ENCODE data around the gene ASPDH.
"Not testable (repeated sequence)": the region's sequence is repeated elsewhere in the genome, so short reads cannot be mapped to it uniquely, and the experiment has no call there.

ASPDH gene

GRCh38 chr19:50547385-50548190 is 33.9 kb upstream of the ASPDH start:
- no peak for DNase-seq (ENCODE audit: low read depth)

- DNase-seq (ENCODE audit: low read depth): no peak
Measured at GRCh38 chr19:50546527-50547221, 33.0 kb upstream of the ASPDH start.

GRCh38 chr19:50542943-50543342 is 29.2 kb upstream of the ASPDH start:
- DNase-seq (ENCODE audit: low read depth): no peak

GRCh38 chr19:50537769-50538230 is 24.1 kb upstream of the ASPDH start:
- peak; percentile 44 for DNase-seq (ENCODE audit: low read depth)

GRCh38 chr19:50537306-50537685 is 23.6 kb upstream of the ASPDH start:
- no peak for DNase-seq (ENCODE audit: low read depth)

- DNase-seq (ENCODE audit: low read depth): no peak
Measured at GRCh38 chr19:50536662-50537305, 23.1 kb upstream of the ASPDH start.

- no peak for DNase-seq (ENCODE audit: low read depth)
Measured at GRCh38 chr19:50535672-50536187, 22.0 kb upstream of the ASPDH start.

- no peak for DNase-seq (ENCODE audit: low read depth)
Measured at GRCh38 chr19:50534478-50534877, 20.8 kb upstream of the ASPDH start.

- no peak for DNase-seq (ENCODE audit: low read depth)
Measured at GRCh38 chr19:50532952-50533351, 19.2 kb upstream of the ASPDH start.

- no peak for DNase-seq (ENCODE audit: low read depth)
Measured at GRCh38 chr19:50531171-50531612, 17.5 kb upstream of the ASPDH start.

GRCh38 chr19:50528052-50528451 is 14.3 kb upstream of the ASPDH start:
- not testable (repeated sequence) for DNase-seq (ENCODE audit: low read depth)

GRCh38 chr19:50522881-50523280 is 9.2 kb upstream of the ASPDH start:
- no peak for DNase-seq (ENCODE audit: low read depth)

- DNase-seq (ENCODE audit: low read depth): no peak
Measured at GRCh38 chr19:50520822-50521465, 7.2 kb upstream of the ASPDH start.

GRCh38 chr19:50519006-50519575 is 5.4 kb upstream of the ASPDH start:
- no peak for DNase-seq (ENCODE audit: low read depth)

- DNase-seq (ENCODE audit: low read depth): no peak
Measured at GRCh38 chr19:50518091-50519005, 4.6 kb upstream of the ASPDH start.

GRCh38 chr19:50517704-50518075 is 4.0 kb upstream of the ASPDH start:
- DNase-seq (ENCODE audit: low read depth): no peak

- DNase-seq (ENCODE audit: low read depth): no peak
Measured at GRCh38 chr19:50516964-50517703, 3.4 kb upstream of the ASPDH start.

- DNase-seq (ENCODE audit: low read depth): no peak
Measured at GRCh38 chr19:50516456-50516855, 2.7 kb upstream of the ASPDH start.

GRCh38 chr19:50515168-50515561 is 1.5 kb upstream of the ASPDH start:
- no peak for DNase-seq (ENCODE audit: low read depth)

All from activated T-cell treated with anti-CD3 and anti-CD28 coated beads for 24 hours (primary cell).